ENCODE results near the gene SLC5A5. TPM values are rescaled to one million over a fixed set of nuclear protein-coding genes. Genes with fewer than 3 reads are reported as not detected.

SLC5A5 gene
- total RNA-seq: not detected

DNA sequence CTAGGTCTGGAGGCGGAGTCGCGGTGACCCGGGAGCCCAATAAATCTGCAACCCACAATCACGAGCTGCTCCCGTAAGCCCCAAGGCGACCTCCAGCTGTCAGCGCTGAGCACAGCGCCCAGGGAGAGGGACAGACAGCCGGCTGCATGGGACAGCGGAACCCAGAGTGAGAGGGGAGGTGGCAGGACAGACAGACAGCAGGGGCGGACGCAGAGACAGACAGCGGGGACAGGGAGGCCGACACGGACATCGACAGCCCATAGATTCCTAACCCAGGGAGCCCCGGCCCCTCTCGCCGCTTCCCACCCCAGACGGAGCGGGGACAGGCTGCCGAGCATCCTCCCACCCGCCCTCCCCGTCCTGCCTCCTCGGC lies at the start of gene SLC5A5:
SLC5A5 (plus strand) TSS at position 68 of the 373 bp plus-strand sequence. CDS start 375 bp downstream, outside the sequence.
- TF ChIP-seq POLR2A (IDR thresholded peaks at IDR 0.05) (no peak), EP300 (IDR thresholded peaks at IDR 0.05) (no peak), POLR2AphosphoS5 (IDR thresholded peaks at IDR 0.05) (no peak)
- TF ChIP-seq, protein P1, sequence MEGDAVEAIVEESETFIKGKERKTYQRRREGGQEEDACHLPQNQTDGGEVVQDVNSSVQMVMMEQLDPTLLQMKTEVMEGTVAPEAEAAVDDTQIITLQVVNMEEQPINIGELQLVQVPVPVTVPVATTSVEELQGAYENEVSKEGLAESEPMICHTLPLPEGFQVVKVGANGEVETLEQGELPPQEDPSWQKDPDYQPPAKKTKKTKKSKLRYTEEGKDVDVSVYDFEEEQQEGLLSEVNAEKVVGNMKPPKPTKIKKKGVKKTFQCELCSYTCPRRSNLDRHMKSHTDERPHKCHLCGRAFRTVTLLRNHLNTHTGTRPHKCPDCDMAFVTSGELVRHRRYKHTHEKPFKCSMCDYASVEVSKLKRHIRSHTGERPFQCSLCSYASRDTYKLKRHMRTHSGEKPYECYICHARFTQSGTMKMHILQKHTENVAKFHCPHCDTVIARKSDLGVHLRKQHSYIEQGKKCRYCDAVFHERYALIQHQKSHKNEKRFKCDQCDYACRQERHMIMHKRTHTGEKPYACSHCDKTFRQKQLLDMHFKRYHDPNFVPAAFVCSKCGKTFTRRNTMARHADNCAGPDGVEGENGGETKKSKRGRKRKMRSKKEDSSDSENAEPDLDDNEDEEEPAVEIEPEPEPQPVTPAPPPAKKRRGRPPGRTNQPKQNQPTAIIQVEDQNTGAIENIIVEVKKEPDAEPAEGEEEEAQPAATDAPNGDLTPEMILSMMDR (IDR thresholded peaks at IDR 0.05): no peak
- H3K36me3 ChIP-seq: no peaks in the 10 kb centered on the region
- H3K4me1 ChIP-seq: peaks cover 26% of the 10 kb centered on the region
- peaks cover 66% of the 10 kb centered on the region for H3K27me3 ChIP-seq
- no peaks in the 10 kb centered on the region for H3K9me3 ChIP-seq
- H3K4me3 ChIP-seq: peak within 1 kb of the TSS; percentile 19
- no peak within 1 kb of the TSS for H3K27ac ChIP-seq
- no peak for DNase-seq (ENCODE audit: low spot score in 2 of 2)
- WGBS: 5% methylated on average over 13 of the region's 26 CpGs

DNA sequence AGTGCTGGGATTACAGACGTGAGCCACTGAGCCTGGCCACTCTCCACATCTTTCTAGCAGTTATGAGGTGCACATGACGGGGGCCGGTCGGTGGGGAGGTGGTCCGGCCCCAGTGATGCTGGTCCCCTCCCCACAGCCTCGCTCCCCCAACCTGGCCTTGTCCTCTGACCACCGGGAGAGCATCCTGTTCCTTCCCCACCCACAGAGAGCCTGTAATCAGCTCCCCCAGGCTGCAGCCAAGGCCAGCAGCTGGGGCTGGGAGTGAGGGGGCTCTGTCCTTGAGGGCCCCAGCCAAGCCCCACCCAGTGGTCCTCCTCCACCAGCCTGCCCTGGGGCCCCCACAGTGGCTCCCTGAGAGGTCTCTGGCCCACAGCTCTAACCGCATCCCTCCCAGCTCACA lies 47.4 kb upstream of the SLC5A5 start:
- WGBS: 83% methylated on average over 5 of the region's 8 CpGs
- no peak for DNase-seq (ENCODE audit: low spot score in 2 of 2)

DNA sequence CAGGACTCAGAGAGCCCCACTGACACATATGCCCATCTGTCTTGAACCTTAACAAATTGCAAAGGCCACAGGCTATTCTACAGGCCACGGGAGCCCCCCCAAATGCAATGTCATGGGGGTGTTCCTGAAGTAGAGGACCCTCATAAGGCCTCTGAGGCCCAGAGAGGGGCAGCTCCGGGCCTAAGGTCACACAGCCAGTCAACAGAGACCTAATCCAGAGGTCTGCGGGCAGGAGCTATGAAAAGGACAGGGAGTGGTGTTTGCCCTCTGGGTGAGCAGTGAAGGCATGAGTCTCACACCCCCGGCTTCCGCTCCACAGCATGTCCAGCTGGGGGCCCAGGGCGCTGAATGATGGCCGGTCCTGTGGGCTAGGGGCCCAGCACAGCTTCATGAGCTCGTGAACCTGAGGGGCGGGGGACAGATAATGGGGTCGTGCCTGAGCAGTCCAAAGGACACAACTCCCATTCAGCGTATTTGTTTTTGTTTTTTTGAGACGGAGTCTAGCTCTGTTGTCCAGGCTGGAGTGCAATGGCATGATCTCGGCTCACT lies 45.2 kb upstream of the SLC5A5 start:
- no peak overlapping the region for H3K4me3 ChIP-seq

More for the DNA sequence above, 47.4 kb upstream of the SLC5A5 start:
- H3K36me3 ChIP-seq: no peaks in the 10 kb centered on the region
- no peak overlapping the region for H3K4me3 ChIP-seq
- H3K27me3 ChIP-seq: peaks cover 27% of the 10 kb centered on the region
- H3K27ac ChIP-seq: no peak overlapping the region
- H3K9me3 ChIP-seq: no peaks in the 10 kb centered on the region
- TF ChIP-seq, protein P1 (IDR thresholded peaks at IDR 0.05): no peak
- TF ChIP-seq POLR2A (IDR thresholded peaks at IDR 0.05) (no peak), EP300 (IDR thresholded peaks at IDR 0.05) (no peak), POLR2AphosphoS5 (IDR thresholded peaks at IDR 0.05) (no peak)
- H3K4me1 ChIP-seq: no peaks in the 10 kb centered on the region

DNA sequence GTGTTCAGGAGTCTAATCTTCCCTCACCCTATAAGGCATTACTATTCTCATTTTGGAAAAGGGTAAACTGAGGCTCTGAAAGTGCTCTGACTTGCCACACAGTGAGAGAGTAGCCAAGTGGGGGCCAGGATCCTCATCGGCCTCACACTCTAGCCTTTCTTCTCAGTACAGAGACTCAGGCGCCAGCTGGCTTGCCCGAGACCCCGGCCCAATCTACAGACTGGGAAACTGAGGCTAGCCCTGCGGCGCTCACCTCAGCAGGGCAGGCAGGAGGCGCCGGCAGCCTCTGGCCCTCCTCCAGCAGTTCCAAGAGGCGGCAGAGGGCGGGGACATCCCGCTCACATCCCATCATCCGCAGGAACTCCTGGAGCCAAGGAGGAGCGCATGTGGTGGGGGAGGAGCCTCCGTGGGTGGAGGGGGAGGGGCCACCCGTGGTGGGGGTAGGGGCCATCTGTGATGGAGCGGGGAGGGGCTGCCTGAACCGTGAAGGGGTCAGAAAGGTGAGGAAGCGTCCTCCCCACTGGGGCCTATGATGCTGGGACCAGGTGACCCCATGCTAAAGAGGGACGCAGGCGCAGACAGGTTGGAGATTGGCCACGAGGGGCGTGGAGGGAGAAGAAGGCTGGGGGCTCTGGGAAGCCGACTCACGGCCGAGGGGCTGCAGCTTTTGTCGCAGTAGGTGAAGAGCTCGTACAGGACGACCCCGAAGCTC lies 41.7 kb upstream of the SLC5A5 start:
- peak in 1 of 2 donors; percentile 60 for DNase-seq (ENCODE audit: low spot score in 2 of 2)
- H3K4me1 ChIP-seq: peaks cover 10% of the 10 kb centered on the region
- TF ChIP-seq, protein P1 (IDR thresholded peaks at IDR 0.05): no peak
- TF ChIP-seq POLR2AphosphoS5 (IDR thresholded peaks at IDR 0.05) (no peak), EP300 (IDR thresholded peaks at IDR 0.05) (no peak), POLR2A (IDR thresholded peaks at IDR 0.05) (no peak)
- peaks cover 37% of the 10 kb centered on the region for H3K27me3 ChIP-seq
- H3K4me3 ChIP-seq: peak overlapping the region; percentile 34
- WGBS: 35% methylated on average over 26 of the region's 29 CpGs
- no peak overlapping the region for H3K27ac ChIP-seq
- no peaks in the 10 kb centered on the region for H3K9me3 ChIP-seq
- no peaks in the 10 kb centered on the region for H3K36me3 ChIP-seq

More for the DNA sequence above, 45.2 kb upstream of the SLC5A5 start:
- Histone ChIP-seq H3K4me1 (peaks cover 10% of the 10 kb centered on the region), H3K27ac (no peak overlapping the region), H3K36me3 (no peaks in the 10 kb centered on the region), H3K9me3 (no peaks in the 10 kb centered on the region), H3K27me3 (peaks cover 48% of the 10 kb centered on the region)
- 86% methylated on average over 11 of the region's 13 CpGs for WGBS
- TF ChIP-seq POLR2AphosphoS5 (IDR thresholded peaks at IDR 0.05) (no peak), POLR2A (IDR thresholded peaks at IDR 0.05) (no peak)
- TF ChIP-seq, protein P1 (IDR thresholded peaks at IDR 0.05): no peak
- no peak for DNase-seq (ENCODE audit: low spot score in 2 of 2)

DNA sequence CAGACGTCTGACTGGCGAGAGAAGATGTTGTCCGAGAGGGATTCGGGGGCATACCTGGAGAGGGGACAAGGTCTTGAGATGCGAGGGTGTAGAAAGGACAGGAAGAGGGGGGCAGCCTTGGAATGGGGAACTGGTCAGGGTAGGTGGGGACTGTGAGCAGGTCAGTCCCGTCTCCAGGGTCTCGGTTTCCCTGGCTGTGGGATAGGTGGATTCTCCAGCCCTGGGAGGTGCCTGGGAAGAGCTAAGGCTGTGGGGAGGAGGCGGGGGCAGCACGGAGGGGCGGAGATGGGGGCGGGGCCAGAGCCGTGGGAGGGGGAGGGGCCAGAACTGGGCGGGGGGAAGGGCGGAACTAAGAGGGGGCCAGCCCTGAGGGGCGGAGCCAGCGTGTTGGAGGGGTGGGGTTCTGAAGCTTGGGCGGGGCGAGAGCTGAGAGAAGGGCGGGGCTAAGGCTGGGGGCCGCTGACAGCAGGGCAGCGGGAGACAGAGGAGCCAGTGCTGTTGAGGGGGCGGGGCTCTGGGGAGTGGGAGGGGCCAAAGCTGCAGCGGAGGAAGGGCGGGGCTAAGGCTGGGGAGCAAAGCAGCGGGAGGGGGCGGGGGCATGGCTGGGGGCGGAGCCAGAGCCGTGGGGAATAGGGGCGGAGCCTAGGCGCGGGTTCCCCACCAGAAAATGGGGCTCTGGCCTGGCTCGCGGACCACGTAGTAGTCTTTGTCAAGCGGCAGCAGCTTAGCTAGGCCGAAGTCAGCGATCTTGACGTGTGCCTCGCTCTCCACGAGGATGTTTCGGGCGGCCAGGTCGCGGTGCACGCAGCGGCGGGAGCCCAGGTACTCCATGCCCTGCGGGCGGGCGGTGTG lies 41.0 kb upstream of the SLC5A5 start:
- H3K4me1 ChIP-seq: peaks cover 10% of the 10 kb centered on the region
- H3K4me3 ChIP-seq: peak overlapping the region; percentile 34
- no peaks in the 10 kb centered on the region for H3K36me3 ChIP-seq
- DNase-seq (ENCODE audit: low spot score in 2 of 2): peak in 1 of 2 donors; percentile 74
- no peak overlapping the region for H3K27ac ChIP-seq
- TF ChIP-seq POLR2AphosphoS5 (IDR thresholded peaks at IDR 0.05): no peak
- TF ChIP-seq, protein P1 (IDR thresholded peaks at IDR 0.05): no peak
- no peak for TF ChIP-seq POLR2A (IDR thresholded peaks at IDR 0.05)
- no peak for TF ChIP-seq EP300 (IDR thresholded peaks at IDR 0.05)
- no peaks in the 10 kb centered on the region for H3K9me3 ChIP-seq
- peaks cover 33% of the 10 kb centered on the region for H3K27me3 ChIP-seq
- WGBS: 34% methylated on average over 32 of the region's 50 CpGs

Data from suprapubic skin (tissue), 4 donors.